HL-60 (cell line): ENCODE measurements around the gene GPNMB.

Experiments used
- CTCF ChIP-seq: IDR thresholded peaks from one replicate; pipeline ENCODE4 v1.5.1; 2011; ENCODE audit warnings: low read length, control low read depth, inconsistent platforms; ENCODE audit not compliant: insufficient read depth
- POLR2AphosphoS5 ChIP-seq: IDR thresholded peaks from 2 replicates; pipeline ENCODE4 v1.6.1; 2012; ENCODE audit warnings: low read depth
- SPI1 ChIP-seq: IDR thresholded peaks from 2 replicates; pipeline ENCODE4 v1.6.1; 2012; ENCODE audit warnings: low read depth, mild to moderate bottlenecking, borderline replicate concordance

GRCh38 chr7:23287612-23288011 lies 41.0 kb downstream of the GPNMB start:
- TF ChIP-seq SPI1 (peak; percentile 36; the same call in 1 of the 2 replicates), CTCF (no peak), POLR2AphosphoS5 (peak; percentile 57; the same call in 1 of the 2 replicates)
